ENCODE measurements around the gene ZNRF3.
"Not testable (repeated sequence)": the region's sequence is repeated elsewhere in the genome, so short reads cannot be mapped to it uniquely, and the experiment has no call there.

ZNRF3 gene

GRCh38 chr22:28882878-28883656 lies at the start of gene ZNRF3:
Gene ZNRF3 (plus strand): TSS chr22:28883572. CDS start chr22:28883767, 195 bp downstream.
- peaks cover 10% of the 10 kb centered on the region for H3K4me1 Mint-ChIP-seq (ENCODE audit: low read depth)
- H3K36me3 Mint-ChIP-seq (ENCODE audit: low read depth): peaks cover 2% of the 10 kb centered on the region
- peak within 1 kb of the TSS; percentile 74 for H3K4me3 Mint-ChIP-seq
- H3K9me3 Mint-ChIP-seq: no peaks in the 10 kb centered on the region
- peak within 1 kb of the TSS; percentile 65 for H3K27ac Mint-ChIP-seq
- DNase-seq (ENCODE audit: low spot score): peak; percentile 77
- peaks cover 62% of the 10 kb centered on the region for H3K27me3 Mint-ChIP-seq (ENCODE audit: low read depth)

- no peak for DNase-seq (ENCODE audit: low spot score)
Observed at GRCh38 chr22:28835630-28836189, 47.7 kb upstream of the ZNRF3 start.

GRCh38 chr22:28837640-28838039 lies 45.7 kb upstream of the ZNRF3 start:
- Mint-ChIP-seq H3K4me3 (no peak overlapping the region), H3K9me3 (no peaks in the 10 kb centered on the region), H3K36me3 (ENCODE audit: low read depth) (peaks cover 15% of the 10 kb centered on the region), H3K27ac (no peak overlapping the region), H3K27me3 (ENCODE audit: low read depth) (no peaks in the 10 kb centered on the region), H3K4me1 (ENCODE audit: low read depth) (peaks cover 10% of the 10 kb centered on the region)
- DNase-seq (ENCODE audit: low spot score): no peak

More at GRCh38 chr22:28835630-28836189, 47.7 kb upstream of the ZNRF3 start:
- Mint-ChIP-seq H3K27ac (no peak overlapping the region), H3K36me3 (ENCODE audit: low read depth) (peaks cover 22% of the 10 kb centered on the region), H3K4me3 (no peak overlapping the region), H3K4me1 (ENCODE audit: low read depth) (peaks cover 13% of the 10 kb centered on the region), H3K27me3 (ENCODE audit: low read depth) (no peaks in the 10 kb centered on the region), H3K9me3 (no peaks in the 10 kb centered on the region)

GRCh38 chr22:28838971-28839370 lies 44.4 kb upstream of the ZNRF3 start:
- Mint-ChIP-seq H3K27me3 (ENCODE audit: low read depth) (no peaks in the 10 kb centered on the region), H3K4me1 (ENCODE audit: low read depth) (no peaks in the 10 kb centered on the region), H3K4me3 (no peak overlapping the region), H3K36me3 (ENCODE audit: low read depth) (peaks cover 6% of the 10 kb centered on the region), H3K27ac (no peak overlapping the region), H3K9me3 (no peaks in the 10 kb centered on the region)
- no peak for DNase-seq (ENCODE audit: low spot score)

GRCh38 chr22:28841111-28841510 lies 42.3 kb upstream of the ZNRF3 start:
- H3K4me1 Mint-ChIP-seq (ENCODE audit: low read depth): no peaks in the 10 kb centered on the region
- H3K27me3 Mint-ChIP-seq (ENCODE audit: low read depth): no peaks in the 10 kb centered on the region
- H3K4me3 Mint-ChIP-seq: no peak overlapping the region
- H3K9me3 Mint-ChIP-seq: no peaks in the 10 kb centered on the region
- no peak for DNase-seq (ENCODE audit: low spot score)
- H3K36me3 Mint-ChIP-seq (ENCODE audit: low read depth): peaks cover 3% of the 10 kb centered on the region
- H3K27ac Mint-ChIP-seq: no peak overlapping the region

- Mint-ChIP-seq H3K36me3 (ENCODE audit: low read depth) (peaks cover 7% of the 10 kb centered on the region), H3K9me3 (peaks cover 3% of the 10 kb centered on the region), H3K4me1 (ENCODE audit: low read depth) (no peaks in the 10 kb centered on the region), H3K4me3 (no peak overlapping the region), H3K27me3 (ENCODE audit: low read depth) (no peaks in the 10 kb centered on the region), H3K27ac (no peak overlapping the region)
- DNase-seq (ENCODE audit: low spot score): no peak
Observed at GRCh38 chr22:28843633-28844032, 39.7 kb upstream of the ZNRF3 start.

GRCh38 chr22:28844277-28844676 lies 39.1 kb upstream of the ZNRF3 start:
- H3K36me3 Mint-ChIP-seq (ENCODE audit: low read depth); H3K9me3 Mint-ChIP-seq; H3K27me3 Mint-ChIP-seq (ENCODE audit: low read depth); DNase-seq (ENCODE audit: low spot score); H3K4me3 Mint-ChIP-seq; H3K27ac Mint-ChIP-seq; H3K4me1 Mint-ChIP-seq (ENCODE audit: low read depth): not testable (repeated sequence)

- peaks cover 7% of the 10 kb centered on the region for H3K36me3 Mint-ChIP-seq (ENCODE audit: low read depth)
- H3K27me3 Mint-ChIP-seq (ENCODE audit: low read depth): no peaks in the 10 kb centered on the region
- H3K4me1 Mint-ChIP-seq (ENCODE audit: low read depth): no peaks in the 10 kb centered on the region
Observed at GRCh38 chr22:28846994-28847393, 36.4 kb upstream of the ZNRF3 start.

GRCh38 chr22:28855355-28856094 lies 27.8 kb upstream of the ZNRF3 start:
- peak; percentile 26 for DNase-seq (ENCODE audit: low spot score)
- no peak overlapping the region for H3K4me3 Mint-ChIP-seq
- H3K9me3 Mint-ChIP-seq: no peaks in the 10 kb centered on the region
- H3K36me3 Mint-ChIP-seq (ENCODE audit: low read depth): no peaks in the 10 kb centered on the region
- peaks cover 3% of the 10 kb centered on the region for H3K27me3 Mint-ChIP-seq (ENCODE audit: low read depth)
- no peak overlapping the region for H3K27ac Mint-ChIP-seq
- no peaks in the 10 kb centered on the region for H3K4me1 Mint-ChIP-seq (ENCODE audit: low read depth)

More at GRCh38 chr22:28846994-28847393, 36.4 kb upstream of the ZNRF3 start:
- Mint-ChIP-seq H3K27ac (no peak overlapping the region), H3K9me3 (peaks cover 3% of the 10 kb centered on the region), H3K4me3 (no peak overlapping the region)
- DNase-seq (ENCODE audit: low spot score): no peak

- no peaks in the 10 kb centered on the region for H3K9me3 Mint-ChIP-seq
- no peaks in the 10 kb centered on the region for H3K36me3 Mint-ChIP-seq (ENCODE audit: low read depth)
- no peak overlapping the region for H3K27ac Mint-ChIP-seq
- peaks cover 3% of the 10 kb centered on the region for H3K27me3 Mint-ChIP-seq (ENCODE audit: low read depth)
- no peak for DNase-seq (ENCODE audit: low spot score)
- H3K4me1 Mint-ChIP-seq (ENCODE audit: low read depth): no peaks in the 10 kb centered on the region
- H3K4me3 Mint-ChIP-seq: no peak overlapping the region
Observed at GRCh38 chr22:28856095-28856455, 27.3 kb upstream of the ZNRF3 start.

- H3K9me3 Mint-ChIP-seq: no peaks in the 10 kb centered on the region
- H3K4me1 Mint-ChIP-seq (ENCODE audit: low read depth): no peaks in the 10 kb centered on the region
- H3K4me3 Mint-ChIP-seq: no peak overlapping the region
- no peak overlapping the region for H3K27ac Mint-ChIP-seq
- no peak for DNase-seq (ENCODE audit: low spot score)
- no peaks in the 10 kb centered on the region for H3K36me3 Mint-ChIP-seq (ENCODE audit: low read depth)
- H3K27me3 Mint-ChIP-seq (ENCODE audit: low read depth): peaks cover 3% of the 10 kb centered on the region
Observed at GRCh38 chr22:28857288-28857687, 26.1 kb upstream of the ZNRF3 start.

- Mint-ChIP-seq H3K4me1 (ENCODE audit: low read depth) (no peaks in the 10 kb centered on the region), H3K9me3 (no peaks in the 10 kb centered on the region), H3K27me3 (ENCODE audit: low read depth) (peaks cover 2% of the 10 kb centered on the region), H3K4me3 (no peak overlapping the region), H3K36me3 (ENCODE audit: low read depth) (no peaks in the 10 kb centered on the region), H3K27ac (no peak overlapping the region)
- DNase-seq (ENCODE audit: low spot score): no peak
Observed at GRCh38 chr22:28864878-28865596, 18.3 kb upstream of the ZNRF3 start.

- Mint-ChIP-seq H3K36me3 (ENCODE audit: low read depth) (no peaks in the 10 kb centered on the region), H3K4me1 (ENCODE audit: low read depth) (no peaks in the 10 kb centered on the region), H3K27ac (no peak overlapping the region), H3K4me3 (no peak overlapping the region), H3K9me3 (no peaks in the 10 kb centered on the region), H3K27me3 (ENCODE audit: low read depth) (peaks cover 2% of the 10 kb centered on the region)
- DNase-seq (ENCODE audit: low spot score): no peak
Observed at GRCh38 chr22:28867191-28867590, 16.2 kb upstream of the ZNRF3 start.

GRCh38 chr22:28868389-28868788 lies 15.0 kb upstream of the ZNRF3 start:
- H3K4me1 Mint-ChIP-seq (ENCODE audit: low read depth); H3K9me3 Mint-ChIP-seq: not testable (repeated sequence)

More at GRCh38 chr22:28868389-28868788, 15.0 kb upstream of the ZNRF3 start:
- H3K27me3 Mint-ChIP-seq (ENCODE audit: low read depth); H3K36me3 Mint-ChIP-seq (ENCODE audit: low read depth); H3K4me3 Mint-ChIP-seq; H3K27ac Mint-ChIP-seq: not testable (repeated sequence)
- DNase-seq (ENCODE audit: low spot score): peak; percentile 11
